Nephron (organoid): ENCODE measurements around the gene BSG.

Experiments
- H3K27ac Mint-ChIP-seq, 3 experiments: 2 replicates each; pipeline ENCODE4 v1.8.0; 2020; ENCODE audit warnings: mixed read lengths in 3 of 3, mild to moderate bottlenecking in 2 of 3, moderate library complexity in 1 of 3
- H3K27me3 Mint-ChIP-seq: 2 replicates; pipeline ENCODE4 v1.8.0; 2021; ENCODE audit warnings: low read depth, mild to moderate bottlenecking, moderate library complexity, mixed read lengths
- H3K36me3 Mint-ChIP-seq: 2 replicates; pipeline ENCODE4 v1.8.0; 2020; ENCODE audit warnings: low read depth, mixed read lengths
- H3K4me1 Mint-ChIP-seq: 2 replicates; pipeline ENCODE4 v1.8.0; 2020; ENCODE audit warnings: mixed read lengths
- H3K4me3 Mint-ChIP-seq, 3 experiments: 2 replicates each; pipeline ENCODE4 v1.8.0; 2020; ENCODE audit warnings: mild to moderate bottlenecking in 3 of 3, mixed read lengths in 3 of 3, moderate library complexity in 2 of 3
- H3K9me3 Mint-ChIP-seq: 2 replicates; pipeline ENCODE4 v1.8.0; 2020; ENCODE audit warnings: mixed read lengths
- TF ChIP-seq, protein P1 (sequence below), 3 experiments: fragments of 200-600 bp; sonication (generic); IDR thresholded peaks; one replicate each; pipeline ENCODE4 v1.5.0; 2021; ENCODE audit warnings: antibody characterized with exemption in 3 of 3; ENCODE audit not compliant: unreplicated experiment in 3 of 3

BSG gene

DNA sequence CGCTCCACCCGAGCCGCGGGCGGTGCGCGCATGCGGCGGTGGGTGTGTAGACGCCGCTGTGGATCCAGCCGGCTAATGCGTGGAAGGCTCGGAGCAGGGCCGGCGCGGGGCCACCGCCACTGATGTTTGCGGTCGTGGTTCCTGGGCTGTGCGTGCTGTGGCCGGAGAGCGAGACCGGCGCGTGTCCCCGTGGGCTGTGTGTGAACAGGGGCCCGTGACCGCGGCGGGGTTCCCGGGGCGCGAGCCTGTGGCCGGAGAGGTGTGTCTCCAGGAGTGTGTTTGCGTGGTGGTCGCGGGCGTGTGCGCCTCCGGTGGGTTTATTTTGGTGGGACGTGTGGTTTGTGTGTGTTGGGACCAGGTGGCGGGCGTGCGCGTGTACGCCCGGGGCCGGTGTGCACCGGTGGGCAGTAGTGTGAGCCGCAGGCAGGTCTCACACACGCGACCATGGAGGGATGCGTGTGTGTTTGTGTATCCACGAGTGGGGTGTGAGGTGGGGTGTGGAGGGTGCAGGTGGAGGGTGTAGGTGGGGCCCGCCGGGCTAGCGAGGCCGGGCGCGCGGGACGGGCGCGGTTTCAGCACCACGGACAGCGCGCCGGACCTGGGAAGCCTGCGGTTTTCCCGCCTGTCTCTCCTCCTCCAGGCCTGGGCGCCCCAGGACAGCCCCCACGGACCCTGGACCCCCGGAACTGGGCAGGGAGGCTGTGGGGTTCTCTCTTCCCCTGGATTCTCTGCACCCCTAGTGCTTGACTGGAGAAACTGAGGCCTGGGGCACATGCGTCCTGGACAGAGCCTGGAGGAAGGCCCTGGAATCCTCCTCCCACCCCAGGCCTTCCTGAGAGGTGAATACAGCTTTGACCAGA, 18.9 kb downstream of the BSG start:
- TF ChIP-seq, protein P1, sequence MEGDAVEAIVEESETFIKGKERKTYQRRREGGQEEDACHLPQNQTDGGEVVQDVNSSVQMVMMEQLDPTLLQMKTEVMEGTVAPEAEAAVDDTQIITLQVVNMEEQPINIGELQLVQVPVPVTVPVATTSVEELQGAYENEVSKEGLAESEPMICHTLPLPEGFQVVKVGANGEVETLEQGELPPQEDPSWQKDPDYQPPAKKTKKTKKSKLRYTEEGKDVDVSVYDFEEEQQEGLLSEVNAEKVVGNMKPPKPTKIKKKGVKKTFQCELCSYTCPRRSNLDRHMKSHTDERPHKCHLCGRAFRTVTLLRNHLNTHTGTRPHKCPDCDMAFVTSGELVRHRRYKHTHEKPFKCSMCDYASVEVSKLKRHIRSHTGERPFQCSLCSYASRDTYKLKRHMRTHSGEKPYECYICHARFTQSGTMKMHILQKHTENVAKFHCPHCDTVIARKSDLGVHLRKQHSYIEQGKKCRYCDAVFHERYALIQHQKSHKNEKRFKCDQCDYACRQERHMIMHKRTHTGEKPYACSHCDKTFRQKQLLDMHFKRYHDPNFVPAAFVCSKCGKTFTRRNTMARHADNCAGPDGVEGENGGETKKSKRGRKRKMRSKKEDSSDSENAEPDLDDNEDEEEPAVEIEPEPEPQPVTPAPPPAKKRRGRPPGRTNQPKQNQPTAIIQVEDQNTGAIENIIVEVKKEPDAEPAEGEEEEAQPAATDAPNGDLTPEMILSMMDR (IDR thresholded peaks at IDR 0.05; ENCODE audit: unreplicated experiment in 3 of 3): no peak
- no peaks in the 10 kb centered on the region for H3K4me1 Mint-ChIP-seq
- no peaks in the 10 kb centered on the region for H3K9me3 Mint-ChIP-seq
- peaks cover 60% of the 10 kb centered on the region for H3K27me3 Mint-ChIP-seq
- H3K36me3 Mint-ChIP-seq: no peaks in the 10 kb centered on the region
- H3K27ac Mint-ChIP-seq: no peak overlapping the region
- peak overlapping the region; percentile 69 to 72 (median 71) for H3K4me3 Mint-ChIP-seq

DNA sequence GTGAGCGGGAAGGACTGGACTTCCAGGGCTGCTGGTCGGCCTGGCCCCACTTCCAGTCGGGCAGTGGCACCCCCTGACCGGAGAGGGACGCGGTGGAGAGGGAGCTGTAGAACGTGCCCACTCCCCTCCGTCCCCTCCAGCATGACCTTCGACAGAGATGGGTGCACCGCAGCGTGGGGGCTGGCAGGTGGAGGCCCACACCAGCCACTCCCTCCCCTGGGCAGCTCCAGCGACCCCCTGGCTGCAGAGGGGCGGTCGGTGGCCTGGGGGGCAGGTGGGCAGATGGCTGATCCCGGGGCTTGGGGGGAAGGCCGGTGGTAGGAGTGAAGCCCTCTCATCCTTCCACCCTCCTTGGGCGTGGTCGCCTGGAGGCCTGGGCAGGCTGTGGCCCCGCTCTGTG, 19.7 kb downstream of the BSG start:
- Mint-ChIP-seq H3K27ac (no peak overlapping the region), H3K4me1 (no peaks in the 10 kb centered on the region), H3K36me3 (no peaks in the 10 kb centered on the region), H3K27me3 (peaks cover 57% of the 10 kb centered on the region), H3K4me3 (no peak overlapping the region), H3K9me3 (no peaks in the 10 kb centered on the region)
- TF ChIP-seq, protein P1 (IDR thresholded peaks at IDR 0.05; ENCODE audit: unreplicated experiment in 3 of 3): no peak

DNA sequence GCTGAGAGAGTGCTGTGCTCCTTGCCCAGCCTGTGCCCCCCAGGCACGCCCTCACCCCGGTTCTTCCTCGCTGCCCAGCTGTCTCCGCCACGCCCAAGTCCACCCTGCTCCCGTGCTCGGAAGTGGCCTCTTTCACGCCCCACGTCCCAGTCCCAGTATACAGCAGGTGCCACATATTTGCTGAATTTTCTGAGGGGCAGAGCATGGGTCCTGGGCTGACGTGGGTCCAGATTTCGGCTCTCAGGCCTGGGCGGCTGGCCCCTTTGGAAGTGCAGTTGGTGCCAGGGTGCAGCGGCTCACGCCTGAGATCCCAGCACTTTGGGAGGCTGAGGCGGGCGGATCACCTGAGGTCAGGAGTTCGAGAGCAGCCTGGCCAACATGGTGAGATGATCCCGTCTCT, 20.7 kb downstream of the BSG start:
- Mint-ChIP-seq H3K4me1 (no peaks in the 10 kb centered on the region), H3K4me3 (no peak overlapping the region), H3K27ac (no peak overlapping the region), H3K36me3 (no peaks in the 10 kb centered on the region), H3K9me3 (no peaks in the 10 kb centered on the region), H3K27me3 (peaks cover 54% of the 10 kb centered on the region)
- TF ChIP-seq, protein P1 (IDR thresholded peaks at IDR 0.05; ENCODE audit: unreplicated experiment in 3 of 3): no peak

DNA sequence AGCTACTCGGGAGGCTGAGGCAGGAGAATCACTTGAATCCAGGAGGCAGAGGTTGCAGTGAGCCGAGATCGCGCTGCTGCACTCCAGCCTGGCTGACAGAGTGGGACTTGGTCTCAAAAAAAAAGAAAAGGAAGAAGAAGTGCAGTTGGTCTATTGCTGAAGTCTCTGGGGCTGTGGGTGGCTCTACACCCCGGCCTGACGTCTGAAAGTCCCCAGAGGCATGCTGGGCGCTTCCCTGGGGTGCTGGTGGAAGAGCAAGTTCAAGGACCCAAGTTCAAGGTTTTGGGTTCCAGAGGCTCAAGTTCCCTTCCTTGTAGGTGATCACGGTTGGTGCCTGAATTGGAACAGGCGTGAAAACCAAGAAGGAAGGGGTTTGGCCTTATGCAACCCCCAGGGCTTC, 21.1 kb downstream of the BSG start:
- TF ChIP-seq, protein P1 (IDR thresholded peaks at IDR 0.05; ENCODE audit: unreplicated experiment in 3 of 3): no peak
- H3K27ac Mint-ChIP-seq: no peak overlapping the region
- peaks cover 49% of the 10 kb centered on the region for H3K27me3 Mint-ChIP-seq
- H3K9me3 Mint-ChIP-seq: no peaks in the 10 kb centered on the region
- no peaks in the 10 kb centered on the region for H3K36me3 Mint-ChIP-seq
- no peaks in the 10 kb centered on the region for H3K4me1 Mint-ChIP-seq
- H3K4me3 Mint-ChIP-seq: no peak overlapping the region

DNA sequence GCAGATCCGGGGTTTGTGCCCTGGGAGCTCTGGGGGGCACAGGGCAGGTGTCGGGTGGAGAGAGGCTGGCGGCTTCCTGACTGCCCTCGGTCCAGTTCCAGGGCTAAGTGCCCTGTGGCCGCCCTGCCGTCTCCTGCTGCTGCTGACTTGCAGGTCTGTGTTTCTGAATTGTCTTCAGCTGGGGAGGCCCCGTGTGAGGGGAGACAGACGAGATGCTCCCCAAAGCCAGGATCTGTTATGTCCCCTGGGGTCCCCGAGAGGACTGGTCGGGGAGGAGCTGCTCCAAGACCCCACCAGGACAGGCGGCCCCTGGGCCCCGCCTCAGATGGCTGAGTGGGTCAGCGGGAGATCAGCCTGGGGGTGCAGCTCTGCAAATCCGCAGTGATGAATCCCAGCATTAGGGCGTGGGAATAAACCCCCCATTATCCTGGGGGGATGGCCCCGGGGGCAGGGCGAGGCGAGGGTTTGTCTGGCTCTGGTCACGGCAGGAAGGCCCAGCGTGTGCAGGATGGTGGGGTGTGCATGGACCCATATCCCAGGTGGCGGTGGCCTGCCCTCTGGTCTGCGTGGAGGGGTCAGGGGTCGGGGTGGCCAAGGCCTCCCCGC, 22.0 kb downstream of the BSG start:
- Mint-ChIP-seq H3K36me3 (no peaks in the 10 kb centered on the region), H3K9me3 (no peaks in the 10 kb centered on the region), H3K4me1 (no peaks in the 10 kb centered on the region), H3K4me3 (no peak overlapping the region), H3K27ac (no peak overlapping the region), H3K27me3 (peaks cover 41% of the 10 kb centered on the region)
- TF ChIP-seq, protein P1 (IDR thresholded peaks at IDR 0.05; ENCODE audit: unreplicated experiment in 3 of 3): no peak
